22Rv1 (cell line): ENCODE data around the gene KLF3.

Experiments
- H3K27ac ChIP-seq: fragments of 450-650 bp; 2 replicates; pipeline ENCODE4 v1.5.1; 2017
- CTCF ChIP-seq: fragments of 450-650 bp; IDR thresholded peaks from 2 replicates; pipeline ENCODE4 v1.5.1; 2017; ENCODE audit warnings: mild to moderate bottlenecking
- ZFX ChIP-seq: fragments of 450-650 bp; IDR thresholded peaks from 2 replicates; pipeline ENCODE4 v1.6.1; 2017; ENCODE audit warnings: antibody characterized with exemption, borderline replicate concordance

Gene KLF3

GRCh38 chr4:38683276-38683675 is 19.3 kb downstream of the KLF3 start:
- no peak for TF ChIP-seq ZFX
- TF ChIP-seq CTCF: no peak
- no peak overlapping the region for H3K27ac ChIP-seq

- no peak for TF ChIP-seq CTCF
- TF ChIP-seq ZFX: no peak
These were observed 20.3 kb downstream of the KLF3 start for GRCh38 chr4:38684271-38684670.

GRCh38 chr4:38684951-38685844 is 21.2 kb downstream of the KLF3 start:
- H3K27ac ChIP-seq: no peak overlapping the region
- TF ChIP-seq ZFX: no peak
- no peak for TF ChIP-seq CTCF

More at GRCh38 chr4:38684271-38684670, 20.3 kb downstream of the KLF3 start:
- no peak overlapping the region for H3K27ac ChIP-seq

- TF ChIP-seq ZFX: no peak
- TF ChIP-seq CTCF: no peak
- H3K27ac ChIP-seq: no peak overlapping the region
These were observed 22.7 kb downstream of the KLF3 start for GRCh38 chr4:38686682-38687081.

- H3K27ac ChIP-seq: no peak overlapping the region
- TF ChIP-seq ZFX: no peak
- TF ChIP-seq CTCF: no peak
These were observed 23.6 kb downstream of the KLF3 start for GRCh38 chr4:38687571-38688011.

- TF ChIP-seq CTCF (no peak), ZFX (no peak)
- no peak overlapping the region for H3K27ac ChIP-seq
These were observed 24.8 kb downstream of the KLF3 start for GRCh38 chr4:38688676-38689355.
